ENCODE data around the gene NUTM2E. TPM values are rescaled to one million over a fixed set of nuclear protein-coding genes. Genes with fewer than 3 reads are reported as not detected.
"Not testable (repeated sequence)": the region's sequence is repeated elsewhere in the genome, so short reads cannot be mapped to it uniquely, and the experiment has no call there.

The NUTM2E gene
- total RNA-seq, 1 donor from 2014 or later: 0.20 TPM

GRCh38 chr10:79866903-79867551 is 40.5 kb downstream of the NUTM2E start:
- DNase-seq: not testable (repeated sequence)

GRCh38 chr10:79868023-79868422 is 41.5 kb downstream of the NUTM2E start:
- not testable (repeated sequence) for DNase-seq

- DNase-seq: not testable (repeated sequence)
Measured at GRCh38 chr10:79869439-79870097, 43.0 kb downstream of the NUTM2E start.

- not testable (repeated sequence) for DNase-seq
Measured at GRCh38 chr10:79871729-79872128, 45.2 kb downstream of the NUTM2E start.

Other genes starting within 250 kb of the NUTM2E start
- not detected for gene SFTPA1, start 215.8 kb upstream of the NUTM2E start, total RNA-seq
- gene NUTM2B, start 123.5 kb upstream of the NUTM2E start, total RNA-seq: 0.30 TPM
- gene SFTPD, start 122.4 kb downstream of the NUTM2E start, total RNA-seq: not detected